HepG2 (cell line): Measurements from ENCODE around the gene LSM3. TPM values are rescaled to one million over a fixed set of nuclear protein-coding genes. Genes with fewer than 3 reads are reported as not detected.

Source experiments
- ATF7-NPFF ChIP-seq: sonication (generic); formaldehyde crosslinking; IDR thresholded peaks from 2 replicates; pipeline ENCODE4 v1.8.1; 2023; ENCODE audit warnings: mild to moderate bottlenecking, low read depth, missing genetic modification reagents, moderate library complexity
- CEBPB ChIP-seq: IDR thresholded peaks from 2 replicates; pipeline ENCODE4 v1.6.1; 2011; ENCODE audit warnings: low read depth, low read length, improper control_type of control experiment, borderline replicate concordance
- CREB1 ChIP-seq, 2 experiments: fragments of 450-650 bp in 1 of 2; IDR thresholded peaks; 2 replicates each; pipeline ENCODE4 v1.6.1; 2016 to 2017; ENCODE audit warnings: control low read depth in 1 of 2, mild to moderate bottlenecking in 1 of 2, missing compliant biosample characterization in 1 of 2, missing genetic modification characterization in 1 of 2
- DMAP1 ChIP-seq: IDR thresholded peaks from 2 replicates; pipeline ENCODE4 v1.6.1; 2016
- HNRNPL ChIP-seq: fragments of 200-400 bp; formaldehyde crosslinking; IDR thresholded peaks from 2 replicates; pipeline ENCODE4 v1.6.1; 2017; ENCODE audit warnings: mild to moderate bottlenecking, low read depth, low read length
- ISL2 ChIP-seq: sonication (generic); formaldehyde crosslinking; IDR thresholded peaks from 2 replicates; pipeline ENCODE4 v1.5.0; 2020; ENCODE audit warnings: missing genetic modification reagents
- MYC ChIP-seq: sonication (generic); formaldehyde crosslinking; IDR thresholded peaks from 2 replicates; pipeline ENCODE4 v1.9.0; 2021; ENCODE audit warnings: missing genetic modification reagents, borderline replicate concordance
- NFKB2 ChIP-seq: sonication (generic); formaldehyde crosslinking; IDR thresholded peaks from 2 replicates; pipeline ENCODE4 v1.4.0; 2020; ENCODE audit warnings: missing genetic modification reagents, borderline replicate concordance
- NFYB ChIP-seq: sonication (generic); formaldehyde crosslinking; IDR thresholded peaks from 2 replicates; pipeline ENCODE4 v1.4.0; 2020; ENCODE audit warnings: missing genetic modification reagents
- POLR2G ChIP-seq: fragments of 200-400 bp; formaldehyde crosslinking; IDR thresholded peaks from 2 replicates; pipeline ENCODE4 v1.6.1; 2018; ENCODE audit warnings: mild to moderate bottlenecking, low read depth, low read length, moderate library complexity
- RFXAP ChIP-seq: sonication (generic); formaldehyde crosslinking; IDR thresholded peaks from 2 replicates; pipeline ENCODE4 v1.4.0; 2020; ENCODE audit warnings: missing genetic modification reagents, borderline replicate concordance
- TFE3 ChIP-seq: IDR thresholded peaks from 2 replicates; pipeline ENCODE4 v1.6.1; 2016
- TMF1 ChIP-seq: sonication (generic); formaldehyde crosslinking; IDR thresholded peaks from 2 replicates; pipeline ENCODE4 v1.8.1; 2022; ENCODE audit warnings: low read depth, missing genetic modification reagents
- UBTF ChIP-seq: sonication (generic); formaldehyde crosslinking; IDR thresholded peaks from 2 replicates; pipeline ENCODE4 v1.4.0; 2020; ENCODE audit warnings: mild to moderate bottlenecking, missing genetic modification reagents
- ZBTB39 ChIP-seq: sonication (generic); formaldehyde crosslinking; IDR thresholded peaks from 2 replicates; pipeline ENCODE4 v1.5.0; 2020; ENCODE audit warnings: missing genetic modification reagents
- ZBTB7B ChIP-seq: sonication (generic); formaldehyde crosslinking; IDR thresholded peaks from 2 replicates; pipeline ENCODE4 v1.4.0; 2020; ENCODE audit warnings: missing genetic modification reagents
- ZNF550 ChIP-seq: sonication (generic); formaldehyde crosslinking; IDR thresholded peaks from 2 replicates; pipeline ENCODE4 v1.4.0; 2020; ENCODE audit warnings: mild to moderate bottlenecking, missing genetic modification reagents, borderline replicate concordance
- ZNF557 ChIP-seq: sonication (generic); formaldehyde crosslinking; IDR thresholded peaks from 2 replicates; pipeline ENCODE4 v1.4.0; 2020; ENCODE audit warnings: missing genetic modification reagents
- ZNF570 ChIP-seq: sonication (generic); formaldehyde crosslinking; IDR thresholded peaks from 2 replicates; pipeline ENCODE4 v1.4.0; 2020; ENCODE audit warnings: mild to moderate bottlenecking, missing genetic modification reagents, borderline replicate concordance
- ZNF772 ChIP-seq: sonication (generic); formaldehyde crosslinking; IDR thresholded peaks from 2 replicates; pipeline ENCODE4 v1.5.0; 2020; ENCODE audit warnings: mild to moderate bottlenecking, missing genetic modification reagents
- ZNF775 ChIP-seq: sonication (generic); formaldehyde crosslinking; IDR thresholded peaks from 2 replicates; pipeline ENCODE4 v1.4.0; 2020; ENCODE audit warnings: missing genetic modification reagents, mild to moderate bottlenecking, moderate library complexity, borderline replicate concordance
- ZNF777 ChIP-seq: sonication (generic); formaldehyde crosslinking; IDR thresholded peaks from 2 replicates; pipeline ENCODE4 v1.4.0; 2020; ENCODE audit warnings: missing genetic modification reagents
- polyA plus RNA-seq, 8 experiments: library from polyadenylated mRNA; depleted of rRNA in 3 of 8; stranded (reverse) in 7 of 8; unstranded in 1 of 8; fragments of >200 nt; fragmentation: Illumina TruSeq in 4 of 8; extraction: Trizol in 4 of 8; gene quantifications; 2 replicates each; pipeline versions ENCODE4 v1.2.1 to v1.2.3, GENCODE V29; 2011 to 2016; ENCODE audit warnings: low read depth in 4 of 8, missing spikeins in 1 of 8, mixed read lengths in 1 of 8; ENCODE audit not compliant: insufficient read depth in 1 of 8
- total RNA-seq, 5 experiments: library from RNA; depleted of rRNA; stranded (reverse); fragments of >200 nt; fragmentation: Illumina TruSeq; extraction: Trizol; gene quantifications; 2 replicates each; pipeline ENCODE4 v1.2.3, GENCODE V29; 2016; ENCODE audit warnings: low read depth in 1 of 5

Gene LSM3
- total and polyA plus RNA-seq, 2 of the 13 experiments (the other 11 are each of a cell fraction or from before 2014, with no cell fraction given), result 5.1 to 19.4 TPM

GRCh38 chr3:14178247-14179113, at the start of gene LSM3, which contains the start of gene XPC (continued):
- peak; percentile 86; the same call in 1 of the 2 replicates for TF ChIP-seq UBTF (CRISPR knock-in tag)
- no peak for TF ChIP-seq CEBPB
- peak; percentile 70 for TF ChIP-seq ISL2 (CRISPR knock-in tag)
- peak; percentile 87; the same call in 1 of the 2 replicates for TF ChIP-seq TMF1 (CRISPR knock-in tag)
- no peak for TF ChIP-seq ZBTB39 (CRISPR knock-in tag)
- peak; percentile 79 for TF ChIP-seq ATF7-NPFF (CRISPR knock-in tag)
- no peak for TF ChIP-seq ZNF550 (CRISPR knock-in tag)
- no peak for TF ChIP-seq ZNF570
- 0 out of 2 replicates have a peak, but pooled peaks have one; percentile 28 for TF ChIP-seq ZNF777 (CRISPR knock-in tag)
- TF ChIP-seq HNRNPL, result peak; percentile 50; the same call in 1 of the 2 replicates
- peak; percentile 96 for TF ChIP-seq POLR2G
- peak; percentile 88; the same call in 1 of the 2 replicates for TF ChIP-seq MYC (CRISPR knock-in tag)
- no peak for TF ChIP-seq ZBTB7B
- peak; percentile 86; the same call in 1 of the 2 replicates for TF ChIP-seq NFKB2 (CRISPR knock-in tag)
- 0 out of 2 replicates have a peak, but pooled peaks have one; percentile 63 for TF ChIP-seq ZNF557 (CRISPR knock-in tag)
- TF ChIP-seq DMAP1, result peak; percentile 56; the same call in 1 of the 2 replicates
- peak; percentile 76 for TF ChIP-seq ZNF772 (CRISPR knock-in tag)
- TF ChIP-seq TFE3 (CRISPR knock-in tag), result peak; percentile 41
- peak; percentile 79 for TF ChIP-seq RFXAP (CRISPR knock-in tag)
- TF ChIP-seq CREB1 (IDR thresholded peaks at IDR 0.05), result peak; percentile 85
- peak; percentile 95 for TF ChIP-seq CREB1 (CRISPR knock-in tag; IDR thresholded peaks at IDR 0.05)
- peak; percentile 66 for TF ChIP-seq NFYB
- peak; percentile 68; the same call in 1 of the 2 replicates for TF ChIP-seq ZNF775 (CRISPR knock-in tag)
